BLaER1 treated with 17β-estradiol and CSF1 and Interleukin-3, amounts not matched to agents 10 nM and 100 nM (cell line): ENCODE data around the gene BSN.

Experiments used
- H3K27ac ChIP-seq, 11 experiments: shearing (Covaris generic); formaldehyde crosslinking; 2 replicates each; pipeline ENCODE4 v1.8.1; 2022
- H3K27me3 ChIP-seq, 11 experiments: shearing (Covaris generic); formaldehyde crosslinking; 2 replicates each; pipeline ENCODE4 v1.8.1; 2022
- H3K36me3 ChIP-seq, 11 experiments: shearing (Covaris generic); formaldehyde crosslinking; 2 replicates each; pipeline ENCODE4 v1.8.1; 2022
- H3K4me1 ChIP-seq, 10 experiments: shearing (Covaris generic); formaldehyde crosslinking; 2 replicates each; pipeline ENCODE4 v1.8.1; 2022
- H3K4me2 ChIP-seq, 11 experiments: shearing (Covaris generic); formaldehyde crosslinking; 2 replicates each; pipeline ENCODE4 v1.8.1; 2022
- H3K4me3 ChIP-seq, 10 experiments: shearing (Covaris generic); formaldehyde crosslinking; 2 replicates each; pipeline ENCODE4 v1.8.1; 2022
- H3K9ac ChIP-seq, 11 experiments: shearing (Covaris generic); formaldehyde crosslinking; 2 replicates each; pipeline ENCODE4 v1.8.1; 2022
- H3K9me3 ChIP-seq, 11 experiments: shearing (Covaris generic); formaldehyde crosslinking; replicated peaks in 1 of 11; 2 replicates each; pipeline ENCODE4 v1.8.1; 2022
- H4K20me1 ChIP-seq, 11 experiments: shearing (Covaris generic); formaldehyde crosslinking; 2 replicates each; pipeline ENCODE4 v1.8.1; 2022
- Cebpa-rat ChIP-seq, 11 experiments: shearing (Covaris generic); IDR thresholded peaks; 2 replicates each; pipeline ENCODE4 v1.8.1; 2022

BSN gene

GRCh38 chr3:49616491-49616941 lies 62.2 kb downstream of the BSN start:
- Histone ChIP-seq H3K27me3 (no peaks in the 10 kb centered on the region), H3K9ac (no peak overlapping the region), H3K27ac (no peak overlapping the region), H3K36me3 (no peaks in the 10 kb centered on the region), H3K4me1 (no peaks in the 10 kb centered on the region), H3K9me3 (peaks cover 0 to 10% (median 0%) of the 10 kb centered on the region in 11 experiments; a peak in 3 of 22 replicates), H3K4me2 (no peak overlapping the region), H4K20me1 (no peaks in the 10 kb centered on the region), H3K4me3 (no peak overlapping the region)
- TF ChIP-seq Cebpa-rat (IDR thresholded peaks at IDR 0.05) = no peak

GRCh38 chr3:49617390-49618013 lies 63.2 kb downstream of the BSN start:
- Histone ChIP-seq H3K9ac (no peak overlapping the region), H3K9me3 (peaks cover 0 to 5% (median 0%) of the 10 kb centered on the region in 11 experiments; a peak in 3 of 22 replicates), H3K27me3 (no peaks in the 10 kb centered on the region), H3K4me1 (no peaks in the 10 kb centered on the region), H3K36me3 (no peaks in the 10 kb centered on the region), H3K4me3 (no peak overlapping the region), H3K27ac (no peak overlapping the region), H4K20me1 (no peaks in the 10 kb centered on the region), H3K4me2 (no peak overlapping the region)
- no peak for TF ChIP-seq Cebpa-rat (IDR thresholded peaks at IDR 0.05)

- H3K36me3 ChIP-seq = no peaks in the 10 kb centered on the region
- H4K20me1 ChIP-seq = no peaks in the 10 kb centered on the region
- H3K4me1 ChIP-seq = no peaks in the 10 kb centered on the region
- H3K4me3 ChIP-seq = no peak overlapping the region
- H3K27me3 ChIP-seq = no peaks in the 10 kb centered on the region
- no peak overlapping the region for H3K27ac ChIP-seq
- H3K9ac ChIP-seq = no peak overlapping the region
- no peak for TF ChIP-seq Cebpa-rat (IDR thresholded peaks at IDR 0.05)
- H3K9me3 ChIP-seq = no peaks in the 10 kb centered on the region
- H3K4me2 ChIP-seq = no peak overlapping the region
These were observed 64.1 kb downstream of the BSN start for GRCh38 chr3:49618412-49618811.

GRCh38 chr3:49619649-49620048 lies 65.4 kb downstream of the BSN start:
- Histone ChIP-seq H3K4me1 (no peaks in the 10 kb centered on the region), H3K27ac (no peak overlapping the region), H3K36me3 (no peaks in the 10 kb centered on the region), H3K4me3 (no peak overlapping the region), H4K20me1 (no peaks in the 10 kb centered on the region), H3K9me3 (no peaks in the 10 kb centered on the region), H3K4me2 (no peak overlapping the region), H3K27me3 (no peaks in the 10 kb centered on the region), H3K9ac (no peak overlapping the region)
- no peak for TF ChIP-seq Cebpa-rat (IDR thresholded peaks at IDR 0.05)

- no peaks in the 10 kb centered on the region for H3K9me3 ChIP-seq
- no peak overlapping the region for H3K9ac ChIP-seq
- no peak overlapping the region for H3K4me2 ChIP-seq
- TF ChIP-seq Cebpa-rat (IDR thresholded peaks at IDR 0.05) = 0 out of 22 replicates have a peak, but pooled peaks of 1 of the 11 experiments have one; percentile 23
- H3K36me3 ChIP-seq = no peaks in the 10 kb centered on the region
- H4K20me1 ChIP-seq = no peaks in the 10 kb centered on the region
- no peak overlapping the region for H3K4me3 ChIP-seq
- H3K27me3 ChIP-seq = no peaks in the 10 kb centered on the region
- H3K27ac ChIP-seq = no peak overlapping the region
- no peaks in the 10 kb centered on the region for H3K4me1 ChIP-seq
These were observed 66.5 kb downstream of the BSN start for GRCh38 chr3:49620728-49621127.

- Histone ChIP-seq H3K4me2 (no peak overlapping the region), H3K9ac (no peak overlapping the region), H3K27ac (no peak overlapping the region), H3K9me3 (no peaks in the 10 kb centered on the region), H4K20me1 (no peaks in the 10 kb centered on the region), H3K4me3 (no peak overlapping the region), H3K4me1 (0 out of 20 replicates have a peak, but pooled peaks cover 0 to 5% (median 0%) of the 10 kb centered on the region in 10 experiments), H3K27me3 (no peaks in the 10 kb centered on the region), H3K36me3 (no peaks in the 10 kb centered on the region)
- TF ChIP-seq Cebpa-rat (IDR thresholded peaks at IDR 0.05) = no peak
These were observed 68.8 kb downstream of the BSN start for GRCh38 chr3:49623071-49623470.

- Histone ChIP-seq H3K9me3 (no peaks in the 10 kb centered on the region), H3K27ac (no peak overlapping the region), H4K20me1 (no peaks in the 10 kb centered on the region), H3K9ac (no peak overlapping the region), H3K36me3 (no peaks in the 10 kb centered on the region), H3K4me2 (no peak overlapping the region), H3K4me1 (0 out of 20 replicates have a peak, but pooled peaks cover 0 to 5% (median 0%) of the 10 kb centered on the region in 10 experiments), H3K27me3 (no peaks in the 10 kb centered on the region), H3K4me3 (no peak overlapping the region)
- no peak for TF ChIP-seq Cebpa-rat (IDR thresholded peaks at IDR 0.05)
These were observed 70.8 kb downstream of the BSN start for GRCh38 chr3:49625071-49625470.

GRCh38 chr3:49626101-49626581 lies 71.9 kb downstream of the BSN start:
- no peaks in the 10 kb centered on the region for H3K27me3 ChIP-seq
- H3K4me1 ChIP-seq = 0 out of 20 replicates have a peak, but pooled peaks cover 0 to 5% (median 0%) of the 10 kb centered on the region in 10 experiments
- H3K36me3 ChIP-seq = no peaks in the 10 kb centered on the region
- no peak overlapping the region for H3K27ac ChIP-seq
- H4K20me1 ChIP-seq = no peaks in the 10 kb centered on the region
- no peak overlapping the region for H3K4me3 ChIP-seq
- H3K9ac ChIP-seq = no peak overlapping the region
- H3K9me3 ChIP-seq = peaks cover 0 to 5% (median 3%) of the 10 kb centered on the region in 11 experiments; a peak in 14 of 22 replicates
- no peak for TF ChIP-seq Cebpa-rat (IDR thresholded peaks at IDR 0.05)
- H3K4me2 ChIP-seq = no peak overlapping the region

GRCh38 chr3:49626796-49627195 lies 72.5 kb downstream of the BSN start:
- Histone ChIP-seq H3K4me2 (no peak overlapping the region), H3K9ac (no peak overlapping the region), H3K27ac (no peak overlapping the region), H3K36me3 (no peaks in the 10 kb centered on the region), H4K20me1 (no peaks in the 10 kb centered on the region), H3K4me3 (no peak overlapping the region), H3K27me3 (no peaks in the 10 kb centered on the region), H3K4me1 (0 out of 20 replicates have a peak, but pooled peaks cover 0 to 5% (median 0%) of the 10 kb centered on the region in 10 experiments), H3K9me3 (peaks cover 5 to 11% (median 10%) of the 10 kb centered on the region in 11 experiments)
- no peak for TF ChIP-seq Cebpa-rat (IDR thresholded peaks at IDR 0.05)

- Histone ChIP-seq H3K4me2 (no peak overlapping the region), H3K9ac (no peak overlapping the region), H3K4me3 (no peak overlapping the region), H3K27ac (no peak overlapping the region), H3K36me3 (no peaks in the 10 kb centered on the region), H3K9me3 (peaks cover 13 to 20% (median 17%) of the 10 kb centered on the region in 11 experiments), H3K4me1 (0 out of 20 replicates have a peak, but pooled peaks cover 0 to 5% (median 0%) of the 10 kb centered on the region in 10 experiments), H4K20me1 (no peaks in the 10 kb centered on the region), H3K27me3 (no peaks in the 10 kb centered on the region)
- no peak for TF ChIP-seq Cebpa-rat (IDR thresholded peaks at IDR 0.05)
These were observed 73.4 kb downstream of the BSN start for GRCh38 chr3:49627634-49628033.
